Body of pancreas (tissue), 4 donors: ENCODE measurements around the gene CD109. TPM values are rescaled to one million over a fixed set of nuclear protein-coding genes. Genes with fewer than 3 reads are reported as not detected.
"Not testable (repeated sequence)": the region's sequence is repeated elsewhere in the genome, so short reads cannot be mapped to it uniquely, and the experiment has no call there.

Experiments used
- ATAC-seq: fragments of 150-250 bp; one replicate; pipeline ENCODE4 v1.9.1; 2016
- DNase-seq, 4 donors: peaks; one replicate each; pipeline ENCODE4 v3.0.0-alpha.2; 2019
- H3K27ac ChIP-seq, 4 donors: fragments of 200-600 bp; sonication (generic); 1 replicate in 3 of 4; 2 replicates in 1 of 4; pipeline versions ENCODE4 v1.5.1 to v1.6.1; 2016 to 2019; ENCODE audit warnings: mild to moderate bottlenecking in 1 of 4, mixed read lengths in 1 of 4, moderate library complexity in 1 of 4
- H3K27me3 ChIP-seq, 2 donors: fragments of 200-600 bp; sonication (generic); one replicate each; pipeline ENCODE4 v1.6.0; 2016; ENCODE audit warnings: mild to moderate bottlenecking in 1 of 2
- H3K36me3 ChIP-seq, 2 donors: fragments of 200-600 bp; sonication (generic); replicated peaks in 1 of 2; 2 replicates each; pipeline ENCODE4 v1.5.1; 2016; ENCODE audit warnings: low read depth in 2 of 2; ENCODE audit not compliant: insufficient read depth in 1 of 2
- H3K4me1 ChIP-seq: fragments of 200-600 bp; sonication (generic); one replicate; pipeline ENCODE4 v1.6.0; 2016
- H3K4me3 ChIP-seq, 2 donors: fragments of 200-600 bp; sonication (generic); 1 replicate in 1 of 2; 2 replicates in 1 of 2; pipeline ENCODE4 v1.5.1; 2016 to 2019
- H3K9me3 ChIP-seq, 3 donors: fragments of 200-600 bp; sonication (generic); 1 replicate in 2 of 3; 2 replicates in 1 of 3; pipeline ENCODE4 v1.5.1; 2016
- CTCF ChIP-seq, 7 experiments: fragments of 450-650 bp in 4 of 7; fragments of 200-600 bp in 3 of 7; sonication (generic) in 3 of 7; IDR thresholded peaks; one replicate each; pipeline ENCODE4 v1.5.1; 2016 to 2019; ENCODE audit warnings: antibody characterized with exemption in 7 of 7
- POLR2A ChIP-seq, 3 donors: fragments of 450-650 bp; IDR thresholded peaks; one replicate each; pipeline ENCODE4 v1.6.1; 2016; ENCODE audit warnings: antibody characterized with exemption in 3 of 3, mild to moderate bottlenecking in 2 of 3
- WGBS, 2 donors: methylation state at CpG; one replicate each; pipeline ENCODE4 v1.1.5; 2017; 5-methylcytosine and 5-hydroxymethylcytosine counted together
- intact Hi-C: fragments of 100-400 bp; cut with DNase I; formaldehyde crosslinking; loops from one replicate; pipeline ENCODE4 v1.15.1; 2023
- total RNA-seq, 2 donors: library from RNA; depleted of rRNA; stranded (reverse); fragments of >200 nt; gene quantifications; one replicate each; pipeline ENCODE4 v1.1.0, GENCODE V29; 2016

The CD109 gene
- total RNA-seq, 2 donors from 2014 or later: 2.6 to 30.7 TPM

GRCh38 chr6:73671911-73672685 lies 23.9 kb upstream of the CD109 start:
- 77 to 78% methylated on average over 8 of the region's 8 CpGs for whole genome bisulfite sequencing, 2 donors
- H3K27me3 ChIP-seq: no peaks in the 10 kb centered on the region
- intact Hi-C loops: no loop called here
- ATAC-seq (no peak), DNase-seq (no peak)
- H3K4me1 ChIP-seq: no peaks in the 10 kb centered on the region
- H3K27ac ChIP-seq: no peak overlapping the region
- no peaks in the 10 kb centered on the region for H3K9me3 ChIP-seq
- TF ChIP-seq POLR2A (IDR thresholded peaks at IDR 0.05) (no peak), CTCF (IDR thresholded peaks at IDR 0.05) (no peak)
- H3K36me3 ChIP-seq: no peaks in the 10 kb centered on the region
- no peak overlapping the region for H3K4me3 ChIP-seq

- no peak overlapping the region for H3K27ac ChIP-seq
- no peaks in the 10 kb centered on the region for H3K27me3 ChIP-seq
- intact Hi-C loops: no loop called here
- no peaks in the 10 kb centered on the region for H3K4me1 ChIP-seq
- peak; percentile 91 for ATAC-seq
- 35 to 38% methylated on average over 4 of the region's 4 CpGs for WGBS, 2 donors
- H3K4me3 ChIP-seq: no peak overlapping the region
- no peaks in the 10 kb centered on the region for H3K36me3 ChIP-seq
- TF ChIP-seq POLR2A (IDR thresholded peaks at IDR 0.05) (no peak), CTCF (IDR thresholded peaks at IDR 0.05) (peak; percentile 64 to 81 (median 76))
- no peaks in the 10 kb centered on the region for H3K9me3 ChIP-seq
- peak; percentile 71 to 81 (median 76) for DNase-seq
These were observed 20.4 kb upstream of the CD109 start for GRCh38 chr6:73675466-73676098.

- no peaks in the 10 kb centered on the region for H3K36me3 ChIP-seq
These were observed 17.0 kb upstream of the CD109 start for GRCh38 chr6:73679009-73679408.

GRCh38 chr6:73679846-73680245 lies 16.2 kb upstream of the CD109 start:
- H3K4me3 ChIP-seq, H3K36me3 ChIP-seq, ATAC-seq, H3K27me3 ChIP-seq, H3K9me3 ChIP-seq, H3K4me1 ChIP-seq, DNase-seq, intact Hi-C loops, H3K27ac ChIP-seq: not testable (repeated sequence)
- 60 to 65% methylated on average over 5 of the region's 5 CpGs for WGBS, 2 donors

More at GRCh38 chr6:73679009-73679408, 17.0 kb upstream of the CD109 start:
- 56 to 66% methylated on average over 3 of the region's 3 CpGs for WGBS, 2 donors
- no peak overlapping the region for H3K4me3 ChIP-seq
- no peaks in the 10 kb centered on the region for H3K27me3 ChIP-seq
- DNase-seq: no peak
- no peak for ATAC-seq
- intact Hi-C loops: no loop called here
- TF ChIP-seq CTCF (IDR thresholded peaks at IDR 0.05) (no peak), POLR2A (IDR thresholded peaks at IDR 0.05) (no peak)
- H3K27ac ChIP-seq: no peak overlapping the region
- H3K4me1 ChIP-seq: no peaks in the 10 kb centered on the region
- peaks cover 0 to 4% (median 0%) of the 10 kb centered on the region in 3 donors for H3K9me3 ChIP-seq

GRCh38 chr6:73680289-73680918 lies 15.6 kb upstream of the CD109 start:
- intact Hi-C loops: no loop called here
- Histone ChIP-seq H3K27me3 (no peaks in the 10 kb centered on the region), H3K27ac (no peak overlapping the region), H3K9me3 (peaks cover 0 to 4% (median 0%) of the 10 kb centered on the region in 3 donors), H3K4me1 (no peaks in the 10 kb centered on the region), H3K36me3 (no peaks in the 10 kb centered on the region), H3K4me3 (no peak overlapping the region)
- 52 to 56% methylated on average over 5 of the region's 5 CpGs for WGBS, 2 donors
- TF ChIP-seq POLR2A (IDR thresholded peaks at IDR 0.05) (no peak), CTCF (IDR thresholded peaks at IDR 0.05) (no peak)
- ATAC-seq (no peak), DNase-seq (no peak)

- H3K9me3 ChIP-seq, H3K27ac ChIP-seq, ATAC-seq, H3K36me3 ChIP-seq, H3K4me3 ChIP-seq, H3K4me1 ChIP-seq, DNase-seq, intact Hi-C loops, H3K27me3 ChIP-seq: not testable (repeated sequence)
- 49 to 59% methylated on average over 2 of the region's 2 CpGs for whole genome bisulfite sequencing, 2 donors
These were observed 12.4 kb upstream of the CD109 start for GRCh38 chr6:73683574-73683973.
